Lung (tissue), 12 donors: ENCODE data around the gene AFAP1L2. TPM values are rescaled to one million over a fixed set of nuclear protein-coding genes. Genes with fewer than 3 reads are reported as not detected.

Source experiments
- ATAC-seq: fragments of 200-7000 bp; cut with Tn5 transposase; one replicate; pipeline ENCODE4 v1.9.1; 2020; ENCODE audit warnings: moderate number of reproducible peaks; ENCODE audit not compliant: insufficient read depth, low FRiP score
- DNase-seq, 3 donors: peaks; one replicate each; pipeline ENCODE4 v3.0.0-alpha.2; 2013 to 2017
- H3K27ac ChIP-seq, 2 donors: one replicate each; pipeline ENCODE4 v1.5.1; 2013; ENCODE audit warnings: mild to moderate bottlenecking in 2 of 2, moderate library complexity in 2 of 2, control low read depth in 1 of 2, inconsistent platforms in 1 of 2, low read depth in 1 of 2, low read length in 1 of 2
- H3K27me3 ChIP-seq, 3 donors: one replicate each; pipeline ENCODE4 v1.5.1; 2013; ENCODE audit warnings: low read length in 2 of 3; ENCODE audit not compliant: control insufficient read depth in 3 of 3, insufficient read depth in 3 of 3
- H3K36me3 ChIP-seq, 4 donors: one replicate each; pipeline ENCODE4 v1.5.1; 2013; ENCODE audit warnings: low read length in 4 of 4, mild to moderate bottlenecking in 1 of 4, moderate library complexity in 1 of 4; ENCODE audit not compliant: control insufficient read depth in 4 of 4, insufficient read depth in 4 of 4
- H3K4me1 ChIP-seq, 5 donors: one replicate each; pipeline ENCODE4 v1.5.1; 2013; ENCODE audit warnings: low read length in 5 of 5, mild to moderate bottlenecking in 2 of 5, moderate library complexity in 1 of 5; ENCODE audit not compliant: control insufficient read depth in 5 of 5, insufficient read depth in 5 of 5
- H3K4me3 ChIP-seq: one replicate; pipeline ENCODE4 v1.5.1; 2013; ENCODE audit warnings: mild to moderate bottlenecking, control low read depth, moderate library complexity
- H3K9ac ChIP-seq, 2 donors: one replicate each; pipeline ENCODE4 v1.5.1; 2013; ENCODE audit warnings: low read length in 2 of 2, control low read depth in 1 of 2; ENCODE audit not compliant: insufficient read depth in 1 of 2
- H3K9me3 ChIP-seq, 4 donors: one replicate each; pipeline ENCODE4 v1.5.1; 2013; ENCODE audit warnings: low read length in 3 of 4, mild to moderate bottlenecking in 1 of 4, moderate library complexity in 1 of 4; ENCODE audit not compliant: control insufficient read depth in 4 of 4, insufficient read depth in 3 of 4
- WGBS, 2 donors: extraction: QIAGEN DNeasy Blood & Tissue Kit; methylation state at CpG; one replicate each; pipeline ENCODE4 v1.1.7; 2013; 5-methylcytosine and 5-hydroxymethylcytosine counted together
- polyA plus RNA-seq, 2 donors: library from polyadenylated mRNA; stranded (reverse); fragments of 200-250 nt; gene quantifications; one replicate each; pipeline ENCODE4 v1.2.1, GENCODE V29; 2013
- total RNA-seq, 2 donors: library from RNA; depleted of rRNA in 1 of 2; stranded (reverse); fragments of >200 nt in 1 of 2; gene quantifications; one replicate each; pipeline ENCODE4 v1.2.1, GENCODE V29; 2014 to 2021
- TF ChIP-seq, protein P1 (sequence below): IDR thresholded peaks from 2 replicates; pipeline ENCODE4 v1.5.1; 2012; ENCODE audit warnings: mild to moderate bottlenecking; ENCODE audit errors: control extremely low read depth, extremely low read depth
- donor health status: control.
- donor health status: control.
- donor health status: Bipolar disorder and iron deficiency.
- donor health status: healthy.
- donor health status: DM: yes; HTN: yes; CAD: no.

The AFAP1L2 gene
- total and polyA plus RNA-seq, 4 donors, result 2.0 to 21.0 (median 5.8) TPM

DNA sequence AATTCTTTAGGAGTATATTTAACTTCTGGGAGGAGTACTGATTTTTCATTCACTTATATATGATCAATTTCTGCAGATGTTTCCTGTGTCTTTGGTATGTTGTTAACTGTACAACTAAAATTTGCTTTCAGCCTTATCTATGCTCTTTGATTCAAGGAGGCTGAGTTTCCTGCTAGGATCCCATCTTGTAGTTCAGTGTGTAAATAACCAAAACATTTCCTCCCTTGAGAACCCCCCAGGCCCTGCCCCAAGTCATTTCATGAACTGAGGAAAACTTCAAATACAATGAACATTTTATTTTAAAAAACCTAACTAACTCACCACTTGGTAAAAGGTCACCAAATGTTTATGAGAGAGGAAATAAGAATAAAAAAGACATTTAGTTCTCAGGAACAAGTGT is 109.8 kb downstream of the AFAP1L2 start:
- Histone ChIP-seq H3K27ac (no peak overlapping the region), H3K9ac (no peak overlapping the region), H3K36me3 (peaks cover 9 to 34% (median 19%) of the 10 kb centered on the region in 4 donors), H3K4me1 (no peaks in the 10 kb centered on the region), H3K27me3 (no peaks in the 10 kb centered on the region), H3K4me3 (no peak overlapping the region), H3K9me3 (peaks cover 6 to 16% (median 7%) of the 10 kb centered on the region in 4 donors)
- DNase-seq (peak in 1 of 3 donors; percentile 21), ATAC-seq (no peak)
- TF ChIP-seq, protein P1, sequence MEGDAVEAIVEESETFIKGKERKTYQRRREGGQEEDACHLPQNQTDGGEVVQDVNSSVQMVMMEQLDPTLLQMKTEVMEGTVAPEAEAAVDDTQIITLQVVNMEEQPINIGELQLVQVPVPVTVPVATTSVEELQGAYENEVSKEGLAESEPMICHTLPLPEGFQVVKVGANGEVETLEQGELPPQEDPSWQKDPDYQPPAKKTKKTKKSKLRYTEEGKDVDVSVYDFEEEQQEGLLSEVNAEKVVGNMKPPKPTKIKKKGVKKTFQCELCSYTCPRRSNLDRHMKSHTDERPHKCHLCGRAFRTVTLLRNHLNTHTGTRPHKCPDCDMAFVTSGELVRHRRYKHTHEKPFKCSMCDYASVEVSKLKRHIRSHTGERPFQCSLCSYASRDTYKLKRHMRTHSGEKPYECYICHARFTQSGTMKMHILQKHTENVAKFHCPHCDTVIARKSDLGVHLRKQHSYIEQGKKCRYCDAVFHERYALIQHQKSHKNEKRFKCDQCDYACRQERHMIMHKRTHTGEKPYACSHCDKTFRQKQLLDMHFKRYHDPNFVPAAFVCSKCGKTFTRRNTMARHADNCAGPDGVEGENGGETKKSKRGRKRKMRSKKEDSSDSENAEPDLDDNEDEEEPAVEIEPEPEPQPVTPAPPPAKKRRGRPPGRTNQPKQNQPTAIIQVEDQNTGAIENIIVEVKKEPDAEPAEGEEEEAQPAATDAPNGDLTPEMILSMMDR, result no peak

DNA sequence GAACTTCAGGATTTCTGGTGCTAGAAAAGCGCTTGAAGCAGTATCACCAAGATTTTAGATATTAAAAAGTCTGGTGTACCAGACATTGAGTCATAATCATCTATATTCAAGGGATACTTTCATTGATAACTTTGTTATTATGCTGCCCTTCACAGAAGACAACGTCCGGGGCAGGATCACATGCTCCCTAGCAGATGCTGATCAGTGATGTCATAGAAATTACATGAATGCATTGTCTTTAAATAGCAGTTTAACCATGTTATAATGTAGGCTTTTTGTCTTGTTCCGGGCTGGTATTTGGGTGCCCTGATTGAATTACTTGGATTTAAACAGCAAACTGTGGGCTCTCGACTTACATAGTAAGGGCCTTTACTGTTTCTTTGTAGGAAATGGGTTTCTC is 111.2 kb downstream of the AFAP1L2 start:
- no peak for ATAC-seq
- TF ChIP-seq, protein P1, result no peak
- H3K9me3 ChIP-seq, result peaks cover 6 to 16% (median 7%) of the 10 kb centered on the region in 4 donors
- H3K4me3 ChIP-seq, result no peak overlapping the region
- H3K36me3 ChIP-seq, result peaks cover 10 to 34% (median 19%) of the 10 kb centered on the region in 4 donors
- peaks cover 0 to 9% (median 0%) of the 10 kb centered on the region in 5 donors for H3K4me1 ChIP-seq
- DNase-seq, result no peak
- no peak overlapping the region for H3K27ac ChIP-seq
- no peak overlapping the region for H3K9ac ChIP-seq
- H3K27me3 ChIP-seq, result no peaks in the 10 kb centered on the region
- WGBS, 2 donors, result 92 to 93% methylated on average over 5 of the region's 5 CpGs

DNA sequence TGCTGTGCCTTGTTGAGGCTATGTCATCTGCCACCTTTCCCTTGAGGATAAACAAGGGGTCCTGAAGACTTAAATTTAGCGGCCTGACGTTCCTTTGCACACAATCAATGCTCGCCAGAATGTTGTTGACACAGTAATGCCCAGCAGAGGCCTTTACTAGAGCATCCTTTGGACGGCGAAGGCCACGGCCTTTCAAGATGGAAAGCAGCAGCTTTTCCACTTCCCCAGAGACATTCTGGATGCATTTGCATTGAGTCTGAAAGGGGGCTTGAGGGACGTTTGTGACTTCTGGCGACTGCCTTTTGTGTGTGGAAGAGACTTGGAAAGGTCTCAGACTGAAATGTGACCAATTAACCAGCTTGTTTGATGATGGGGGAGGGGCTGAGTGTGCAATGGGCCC is 112.8 kb downstream of the AFAP1L2 start:
- TF ChIP-seq, protein P1, result no peak

DNA sequence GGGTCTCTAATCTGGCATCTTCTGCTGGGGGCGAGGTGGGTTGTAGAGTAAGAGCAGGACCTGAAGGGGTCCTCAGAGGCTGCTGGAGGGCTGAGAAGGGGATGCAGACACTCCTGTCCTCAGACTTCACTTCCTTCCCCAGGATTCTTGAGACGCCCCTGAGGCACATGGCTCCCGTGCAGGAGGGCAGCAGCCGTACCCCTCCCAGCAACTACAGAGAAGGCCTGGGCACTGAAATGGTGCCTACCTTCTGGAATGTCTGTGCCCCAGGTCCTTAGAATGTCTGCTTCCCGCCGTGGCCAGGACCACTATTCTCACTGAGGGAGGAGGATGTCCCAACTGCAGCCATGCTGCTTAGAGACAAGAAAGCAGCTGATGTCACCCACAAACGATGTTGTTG is 113.2 kb downstream of the AFAP1L2 start:
- ATAC-seq, result no peak
- Histone ChIP-seq H3K4me1 (peaks cover 0 to 9% (median 0%) of the 10 kb centered on the region in 5 donors), H3K36me3 (peaks cover 1 to 16% (median 9%) of the 10 kb centered on the region in 4 donors), H3K27ac (no peak overlapping the region), H3K9ac (no peak overlapping the region), H3K4me3 (no peak overlapping the region), H3K9me3 (peaks cover under 1 to 11% (median 5%) of the 10 kb centered on the region in 4 donors), H3K27me3 (no peaks in the 10 kb centered on the region)
- DNase-seq, result no peak
- WGBS, 2 donors, result 92 to 94% methylated on average over 7 of the region's 7 CpGs
- TF ChIP-seq, protein P1, result no peak

More for the DNA sequence above, 112.8 kb downstream of the AFAP1L2 start:
- Histone ChIP-seq H3K9ac (no peak overlapping the region), H3K9me3 (peaks cover 3 to 16% (median 7%) of the 10 kb centered on the region in 4 donors), H3K27me3 (no peaks in the 10 kb centered on the region), H3K27ac (no peak overlapping the region), H3K4me3 (no peak overlapping the region), H3K4me1 (peaks cover 0 to 9% (median 0%) of the 10 kb centered on the region in 5 donors), H3K36me3 (peaks cover 2 to 21% (median 13%) of the 10 kb centered on the region in 4 donors)
- WGBS, 2 donors, result 93 to 95% methylated on average over 8 of the region's 8 CpGs
- DNase-seq (no peak), ATAC-seq (no peak)
